Measurements from ENCODE around the gene RAB7B.

DNA sequence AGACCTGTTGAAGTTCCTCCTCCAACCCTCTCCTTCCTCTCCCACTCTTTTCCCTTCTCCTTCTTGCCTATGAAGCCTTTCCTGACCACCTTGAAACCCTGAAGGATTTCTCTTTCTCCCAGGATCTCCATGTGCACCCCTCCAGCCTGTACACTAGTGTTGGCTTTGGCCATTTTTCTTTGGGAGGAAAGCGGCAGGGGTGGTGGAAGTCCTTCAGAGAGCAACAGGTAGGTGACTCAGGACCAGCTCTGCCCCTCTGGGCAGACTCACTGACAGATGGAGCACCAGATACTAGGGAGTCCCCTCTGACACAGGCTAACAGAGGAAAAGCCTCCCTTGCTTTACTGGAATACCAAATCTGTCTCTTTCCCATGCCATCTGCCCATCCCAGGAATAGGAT lies 64.5 kb downstream of the RAB7B start:
- TF ChIP-seq, protein P1, sequence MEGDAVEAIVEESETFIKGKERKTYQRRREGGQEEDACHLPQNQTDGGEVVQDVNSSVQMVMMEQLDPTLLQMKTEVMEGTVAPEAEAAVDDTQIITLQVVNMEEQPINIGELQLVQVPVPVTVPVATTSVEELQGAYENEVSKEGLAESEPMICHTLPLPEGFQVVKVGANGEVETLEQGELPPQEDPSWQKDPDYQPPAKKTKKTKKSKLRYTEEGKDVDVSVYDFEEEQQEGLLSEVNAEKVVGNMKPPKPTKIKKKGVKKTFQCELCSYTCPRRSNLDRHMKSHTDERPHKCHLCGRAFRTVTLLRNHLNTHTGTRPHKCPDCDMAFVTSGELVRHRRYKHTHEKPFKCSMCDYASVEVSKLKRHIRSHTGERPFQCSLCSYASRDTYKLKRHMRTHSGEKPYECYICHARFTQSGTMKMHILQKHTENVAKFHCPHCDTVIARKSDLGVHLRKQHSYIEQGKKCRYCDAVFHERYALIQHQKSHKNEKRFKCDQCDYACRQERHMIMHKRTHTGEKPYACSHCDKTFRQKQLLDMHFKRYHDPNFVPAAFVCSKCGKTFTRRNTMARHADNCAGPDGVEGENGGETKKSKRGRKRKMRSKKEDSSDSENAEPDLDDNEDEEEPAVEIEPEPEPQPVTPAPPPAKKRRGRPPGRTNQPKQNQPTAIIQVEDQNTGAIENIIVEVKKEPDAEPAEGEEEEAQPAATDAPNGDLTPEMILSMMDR (IDR thresholded peaks at IDR 0.05; ENCODE audit: low read depth, low read length, missing input control): no peak
- TF ChIP-seq EGR1 (IDR thresholded peaks at IDR 0.05; ENCODE audit: low read depth in 2 of 2) (no peak), SP1 (IDR thresholded peaks at IDR 0.05) (no peak), TAF1 (conservative IDR thresholded peaks at IDR 0.05) (no peak)
- TF ChIP-seq, protein P2, sequence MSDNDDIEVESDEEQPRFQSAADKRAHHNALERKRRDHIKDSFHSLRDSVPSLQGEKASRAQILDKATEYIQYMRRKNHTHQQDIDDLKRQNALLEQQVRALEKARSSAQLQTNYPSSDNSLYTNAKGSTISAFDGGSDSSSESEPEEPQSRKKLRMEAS (IDR thresholded peaks at IDR 0.05): no peak
- TF ChIP-seq, protein P3, sequence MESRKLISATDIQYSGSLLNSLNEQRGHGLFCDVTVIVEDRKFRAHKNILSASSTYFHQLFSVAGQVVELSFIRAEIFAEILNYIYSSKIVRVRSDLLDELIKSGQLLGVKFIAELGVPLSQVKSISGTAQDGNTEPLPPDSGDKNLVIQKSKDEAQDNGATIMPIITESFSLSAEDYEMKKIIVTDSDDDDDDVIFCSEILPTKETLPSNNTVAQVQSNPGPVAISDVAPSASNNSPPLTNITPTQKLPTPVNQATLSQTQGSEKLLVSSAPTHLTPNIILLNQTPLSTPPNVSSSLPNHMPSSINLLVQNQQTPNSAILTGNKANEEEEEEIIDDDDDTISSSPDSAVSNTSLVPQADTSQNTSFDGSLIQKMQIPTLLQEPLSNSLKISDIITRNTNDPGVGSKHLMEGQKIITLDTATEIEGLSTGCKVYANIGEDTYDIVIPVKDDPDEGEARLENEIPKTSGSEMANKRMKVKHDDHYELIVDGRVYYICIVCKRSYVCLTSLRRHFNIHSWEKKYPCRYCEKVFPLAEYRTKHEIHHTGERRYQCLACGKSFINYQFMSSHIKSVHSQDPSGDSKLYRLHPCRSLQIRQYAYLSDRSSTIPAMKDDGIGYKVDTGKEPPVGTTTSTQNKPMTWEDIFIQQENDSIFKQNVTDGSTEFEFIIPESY (IDR thresholded peaks at IDR 0.05): no peak
